ENCODE results near the gene HEYL. TPM values are rescaled to one million over a fixed set of nuclear protein-coding genes. Genes with fewer than 3 reads are reported as not detected.

The HEYL gene
- total RNA-seq, 1 donor = 1.6 TPM

- DNase-seq (ENCODE audit: low read depth in 2 of 3, low spot score in 2 of 3) = no peak
Observed at GRCh38 chr1:39668111-39668510, 28.7 kb upstream of the HEYL start.

- DNase-seq (ENCODE audit: low read depth in 2 of 3, low spot score in 2 of 3) = no peak
Observed at GRCh38 chr1:39666772-39667171, 27.3 kb upstream of the HEYL start.

GRCh38 chr1:39663559-39663958, 24.1 kb upstream of the HEYL start:
- DNase-seq (ENCODE audit: low read depth in 2 of 3, low spot score in 2 of 3) = no peak

- no peak for DNase-seq (ENCODE audit: low read depth in 2 of 3, low spot score in 2 of 3)
Observed at GRCh38 chr1:39662861-39663260, 23.4 kb upstream of the HEYL start.

- DNase-seq (ENCODE audit: low read depth in 2 of 3, low spot score in 2 of 3) = no peak
Observed at GRCh38 chr1:39659538-39659937, 20.1 kb upstream of the HEYL start.

GRCh38 chr1:39659110-39659509, 19.7 kb upstream of the HEYL start:
- DNase-seq (ENCODE audit: low read depth in 2 of 3, low spot score in 2 of 3) = no peak

GRCh38 chr1:39657923-39658485, 18.6 kb upstream of the HEYL start:
- peak in 2 of 3 donors; percentile 63 to 83 for DNase-seq (ENCODE audit: low read depth in 2 of 3, low spot score in 2 of 3)

- no peak for DNase-seq (ENCODE audit: low read depth in 2 of 3, low spot score in 2 of 3)
Observed at GRCh38 chr1:39657402-39657801, 18.0 kb upstream of the HEYL start.

- DNase-seq (ENCODE audit: low read depth in 2 of 3, low spot score in 2 of 3) = no peak
Observed at GRCh38 chr1:39656391-39656790, 16.9 kb upstream of the HEYL start.

- DNase-seq (ENCODE audit: low read depth in 2 of 3, low spot score in 2 of 3) = no peak
Observed at GRCh38 chr1:39655578-39656268, 16.3 kb upstream of the HEYL start.

GRCh38 chr1:39654291-39654690, 14.8 kb upstream of the HEYL start:
- DNase-seq (ENCODE audit: low read depth in 2 of 3, low spot score in 2 of 3) = no peak

GRCh38 chr1:39653546-39654031, 14.1 kb upstream of the HEYL start:
- DNase-seq (ENCODE audit: low read depth in 2 of 3, low spot score in 2 of 3) = peak; percentile 43 to 81 (median 73)

GRCh38 chr1:39652554-39652953, 13.1 kb upstream of the HEYL start:
- no peak for DNase-seq (ENCODE audit: low read depth in 2 of 3, low spot score in 2 of 3)

GRCh38 chr1:39652105-39652504, 12.7 kb upstream of the HEYL start:
- DNase-seq (ENCODE audit: low read depth in 2 of 3, low spot score in 2 of 3) = no peak

- no peak for DNase-seq (ENCODE audit: low read depth in 2 of 3, low spot score in 2 of 3)
Observed at GRCh38 chr1:39650431-39650830, 11.0 kb upstream of the HEYL start.

- DNase-seq (ENCODE audit: low read depth in 2 of 3, low spot score in 2 of 3) = no peak
Observed at GRCh38 chr1:39649636-39650185, 10.3 kb upstream of the HEYL start.

GRCh38 chr1:39648496-39648895, 9.1 kb upstream of the HEYL start:
- DNase-seq (ENCODE audit: low read depth in 2 of 3, low spot score in 2 of 3) = no peak

- DNase-seq (ENCODE audit: low read depth in 2 of 3, low spot score in 2 of 3) = no peak
Observed at GRCh38 chr1:39647247-39647646, 7.8 kb upstream of the HEYL start.

- DNase-seq (ENCODE audit: low read depth in 2 of 3, low spot score in 2 of 3) = no peak
Observed at GRCh38 chr1:39646232-39647081, 7.0 kb upstream of the HEYL start.

- no peak for DNase-seq (ENCODE audit: low read depth in 2 of 3, low spot score in 2 of 3)
Observed at GRCh38 chr1:39645411-39646043, 6.1 kb upstream of the HEYL start.

- DNase-seq (ENCODE audit: low read depth in 2 of 3, low spot score in 2 of 3) = no peak
Observed at GRCh38 chr1:39643705-39644104, 4.3 kb upstream of the HEYL start.
